Inferior parietal cortex (tissue), 1 donor: Measurements from ENCODE around the gene RET.

Source experiments
- DNase-seq: peaks from one replicate; pipeline ENCODE4 v3.0.0-alpha.2; 2016; ENCODE audit errors: extremely low spot score

The RET gene

DNA sequence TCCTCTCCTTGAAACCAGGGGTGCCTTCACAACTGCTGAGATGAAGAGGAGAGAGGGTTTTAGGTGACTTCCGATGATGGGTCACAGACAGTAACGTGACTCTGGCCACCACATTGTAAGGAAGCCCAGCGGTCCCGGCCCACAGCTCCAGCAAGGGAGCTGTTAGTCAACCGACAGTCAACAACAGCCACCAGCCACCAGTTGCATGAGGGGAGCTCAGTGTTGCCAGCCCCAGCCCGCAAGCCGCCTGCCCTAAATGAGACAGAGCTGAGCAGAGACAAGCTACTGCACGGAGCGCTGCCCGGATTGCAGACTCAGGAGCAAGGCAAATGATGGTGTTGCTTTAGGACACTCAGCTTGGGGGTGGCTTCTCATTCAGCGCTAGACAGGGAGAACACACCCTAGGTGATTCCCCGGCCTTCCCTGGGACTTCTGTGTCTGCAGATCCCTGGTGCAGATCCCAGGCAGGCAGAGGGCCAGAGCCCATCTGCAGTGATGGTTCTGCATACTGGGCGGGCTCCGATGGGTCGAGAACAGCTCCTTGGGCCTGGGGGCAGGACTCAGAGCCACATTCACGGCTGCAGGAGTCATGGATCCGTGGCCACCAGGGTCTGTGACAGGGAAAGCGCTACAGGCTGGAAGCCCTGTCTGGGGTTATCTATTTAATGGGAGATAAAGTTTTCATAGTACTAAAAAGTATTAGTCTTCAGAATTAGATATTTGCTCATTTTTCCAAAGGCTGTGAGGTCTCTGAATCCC lies 14.3 kb upstream of the RET start:
- DNase-seq: no peak

DNA sequence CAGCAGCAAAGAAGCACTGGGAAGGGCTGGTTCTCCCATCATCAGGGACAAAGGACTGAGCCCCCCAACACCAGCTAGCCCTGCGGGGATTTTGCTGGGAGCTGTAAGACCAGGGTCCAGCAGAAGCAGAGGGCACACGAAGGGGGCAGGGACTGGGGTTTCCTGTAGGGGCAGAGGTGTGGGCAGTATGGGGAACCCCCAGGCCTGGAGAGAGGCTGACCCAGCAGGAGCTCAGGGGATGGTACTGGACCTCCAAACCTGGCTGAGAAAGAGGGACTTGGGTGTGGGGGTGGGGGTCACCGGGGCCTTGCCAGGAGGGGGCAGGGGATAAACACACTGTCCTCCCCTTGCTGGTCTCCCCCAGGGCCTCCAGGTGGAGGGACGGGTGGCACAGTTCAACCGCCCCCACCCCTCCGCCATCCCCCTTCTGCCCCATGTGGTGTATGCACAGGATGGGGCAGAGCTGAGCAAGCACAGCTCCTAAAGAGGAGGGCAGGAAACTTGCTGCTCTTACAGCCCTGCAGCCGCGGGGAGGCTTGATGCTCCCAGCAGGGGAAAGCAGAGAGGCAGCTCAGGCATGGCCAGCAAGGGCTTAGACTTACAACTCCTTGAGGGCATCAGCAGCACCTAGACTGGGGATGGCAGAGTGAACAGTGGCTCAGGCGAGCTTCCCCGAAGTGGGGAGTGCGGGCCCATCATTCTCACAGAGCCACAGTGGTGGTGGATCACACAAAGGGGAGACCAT lies 12.4 kb upstream of the RET start:
- no peak for DNase-seq

DNA sequence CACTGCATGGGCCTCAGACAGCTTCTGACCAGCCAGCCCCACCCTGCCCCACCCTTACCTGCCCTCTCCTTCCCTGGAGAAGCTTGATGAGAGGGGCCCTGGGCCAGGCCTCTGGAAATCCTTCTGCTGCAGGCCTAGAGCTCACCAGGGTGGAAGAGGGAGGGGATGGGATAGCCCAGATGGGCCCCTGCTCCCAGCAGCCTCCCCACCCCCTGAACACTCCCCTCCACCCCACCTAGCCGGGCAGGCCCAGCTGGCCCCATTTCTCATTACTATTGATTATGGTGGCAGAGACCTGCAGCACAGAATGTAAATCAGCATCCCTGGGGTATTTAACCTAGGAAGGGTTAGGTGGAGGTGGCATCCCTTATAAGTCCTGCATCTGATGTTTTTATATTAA lies 11.6 kb upstream of the RET start:
- no peak for DNase-seq

DNA sequence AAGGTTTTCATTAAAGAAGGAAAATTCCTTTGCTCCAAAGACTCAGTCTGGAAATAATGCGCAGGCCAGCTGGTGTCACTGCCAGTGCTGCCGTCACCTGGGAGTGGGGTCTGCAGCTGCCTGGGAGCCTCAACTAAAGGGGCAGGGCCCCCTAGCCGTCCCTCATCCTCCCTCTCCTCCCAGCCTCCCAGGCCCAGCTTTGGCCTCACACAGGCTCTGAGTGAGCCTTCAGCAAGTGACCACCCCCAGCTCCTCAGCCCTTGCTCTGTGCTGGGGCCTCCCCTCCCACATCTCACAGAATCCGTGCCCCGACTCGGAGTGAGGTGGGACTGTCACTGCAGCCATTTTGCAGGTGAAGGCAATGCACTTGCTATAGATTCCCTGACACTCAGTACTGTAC lies 11.1 kb upstream of the RET start:
- no peak for DNase-seq

DNA sequence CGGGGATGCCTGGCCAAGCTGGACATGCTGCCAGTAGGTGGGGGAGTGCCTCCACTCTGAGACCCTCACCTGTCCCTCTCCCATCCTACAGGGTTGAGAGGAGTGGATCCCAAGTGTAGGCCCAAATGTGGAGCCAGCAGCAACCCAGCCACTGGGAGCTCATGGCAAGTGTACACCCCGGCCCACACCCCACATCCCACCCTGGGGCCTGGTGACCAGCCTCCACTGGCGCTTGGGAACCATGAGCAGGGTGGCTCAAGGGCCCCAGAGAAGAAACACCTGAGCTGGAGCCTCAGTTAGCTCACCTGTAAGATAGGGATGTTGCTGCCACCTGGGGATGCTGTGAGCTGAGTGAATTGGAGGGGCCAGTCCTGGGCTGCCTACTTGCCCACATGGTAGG lies 10.4 kb upstream of the RET start:
- DNase-seq: no peak

DNA sequence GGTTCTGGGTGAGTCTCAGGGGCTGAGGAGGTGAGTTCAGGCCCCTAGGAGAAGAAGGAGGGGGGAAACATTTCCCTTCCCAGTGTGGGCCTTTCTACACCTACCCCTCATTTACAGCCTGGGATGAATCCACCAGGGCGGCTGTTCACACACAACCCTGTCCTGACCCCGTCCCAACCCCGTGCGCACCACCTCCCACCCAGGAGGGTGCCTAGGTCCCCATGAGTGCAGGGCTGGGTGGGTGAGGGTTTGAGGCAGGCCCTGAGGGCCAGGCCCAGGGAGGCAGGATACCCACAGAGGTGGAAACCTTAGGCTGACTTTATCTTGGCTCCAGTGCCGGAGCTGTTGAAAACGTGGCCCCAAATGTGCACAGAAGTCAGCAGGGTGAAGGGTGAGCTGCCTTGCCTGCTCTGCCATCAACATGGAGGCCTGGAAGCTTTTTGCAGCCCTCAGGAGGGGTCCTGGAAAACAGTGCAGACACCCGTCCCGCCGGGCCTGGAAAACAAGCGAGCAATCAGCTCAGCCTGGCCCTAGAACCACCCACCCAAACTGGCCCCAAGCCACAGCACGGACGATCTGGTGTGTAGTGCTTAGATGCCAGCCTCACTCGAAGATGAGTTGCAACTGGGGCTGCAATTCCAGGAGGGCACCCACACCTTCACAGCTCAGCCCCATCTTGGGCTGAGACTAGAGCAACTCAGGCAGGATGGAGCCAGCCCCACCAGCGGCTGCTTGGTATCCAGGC lies 9.3 kb upstream of the RET start:
- no peak for DNase-seq

DNA sequence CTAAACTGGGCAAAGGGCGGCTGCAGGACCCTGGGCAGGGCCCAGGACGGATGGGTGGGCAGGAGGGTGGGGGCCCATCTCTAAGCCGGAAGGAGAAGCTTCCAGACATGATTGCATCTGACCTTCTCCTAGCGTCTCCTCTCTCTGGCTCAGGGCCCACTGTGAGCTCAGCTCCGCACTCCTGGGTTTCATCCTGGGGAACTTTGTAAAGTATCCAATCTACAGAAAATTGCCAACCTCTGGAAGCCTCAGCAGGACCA lies 8.8 kb upstream of the RET start:
- no peak for DNase-seq

DNA sequence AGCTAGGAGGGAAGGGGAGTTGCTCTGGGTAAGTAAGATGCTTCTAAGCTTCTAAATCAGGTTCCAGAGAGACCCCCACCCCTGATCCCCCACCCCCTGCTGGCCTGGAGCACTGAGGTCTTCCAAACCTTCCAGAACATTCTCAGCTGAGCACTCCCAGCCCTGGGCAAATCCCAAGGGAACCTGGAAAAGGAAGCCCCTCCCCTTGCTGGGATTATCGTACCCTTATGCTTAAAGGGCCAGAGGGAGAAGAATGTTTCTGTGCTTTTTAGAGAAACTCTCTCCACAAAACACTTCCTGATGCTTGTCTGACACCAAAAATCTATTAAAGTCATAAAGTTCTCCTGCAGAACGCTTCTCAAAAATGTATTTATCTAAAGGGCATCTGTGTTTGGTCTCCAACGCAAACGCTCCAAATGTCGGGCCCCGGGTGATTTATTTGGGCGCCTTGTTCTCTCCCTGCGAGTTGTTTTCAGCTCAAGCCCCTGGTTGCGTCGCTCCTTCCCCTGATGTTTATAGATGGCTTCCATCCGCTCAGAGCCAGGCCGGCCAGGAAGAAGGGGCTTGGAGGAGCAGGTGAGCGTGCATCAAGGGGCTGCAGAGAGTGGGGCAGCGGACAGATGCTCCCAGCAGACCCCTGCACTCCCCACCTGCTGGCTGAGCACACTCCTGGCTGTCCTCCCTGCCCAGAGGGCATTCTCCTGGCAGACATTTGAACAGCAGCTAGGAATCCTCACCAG lies 8.2 kb upstream of the RET start:
- no peak for DNase-seq

DNA sequence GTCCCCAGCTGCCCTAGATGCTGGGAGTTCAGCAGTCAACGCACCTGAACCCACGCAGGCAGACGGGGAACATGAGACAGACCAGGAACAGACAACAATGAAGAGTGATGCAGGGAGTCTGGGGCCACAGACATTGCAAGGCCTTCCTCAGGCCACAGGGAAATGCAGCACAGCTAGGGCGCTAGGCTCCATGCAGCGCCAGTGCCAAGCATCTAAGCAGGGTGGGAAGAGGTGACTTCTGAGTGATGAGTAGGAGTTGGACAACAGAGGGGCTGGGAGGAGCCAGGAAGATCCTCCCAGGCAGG lies 7.7 kb upstream of the RET start:
- no peak for DNase-seq

DNA sequence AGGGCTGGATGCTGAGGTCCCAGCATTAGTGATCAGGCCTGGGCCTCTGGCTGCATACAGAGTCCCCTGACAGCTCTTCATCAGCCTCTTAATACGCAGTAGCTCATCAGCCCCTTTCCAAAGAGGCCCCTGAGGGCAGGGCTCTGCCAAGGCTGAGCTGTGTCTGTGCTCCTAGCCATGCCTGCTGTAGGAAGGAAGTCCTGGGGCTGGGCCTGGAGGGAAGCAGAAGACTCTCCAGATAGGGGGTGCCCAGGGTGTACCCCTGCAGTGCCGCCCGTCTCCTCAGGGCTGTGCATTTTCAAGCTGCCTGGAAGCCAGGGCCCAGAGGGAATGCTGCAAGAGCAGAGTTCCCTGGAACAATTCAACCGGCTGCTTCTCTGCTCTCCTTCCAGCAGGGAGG lies 7.3 kb upstream of the RET start:
- no peak for DNase-seq

DNA sequence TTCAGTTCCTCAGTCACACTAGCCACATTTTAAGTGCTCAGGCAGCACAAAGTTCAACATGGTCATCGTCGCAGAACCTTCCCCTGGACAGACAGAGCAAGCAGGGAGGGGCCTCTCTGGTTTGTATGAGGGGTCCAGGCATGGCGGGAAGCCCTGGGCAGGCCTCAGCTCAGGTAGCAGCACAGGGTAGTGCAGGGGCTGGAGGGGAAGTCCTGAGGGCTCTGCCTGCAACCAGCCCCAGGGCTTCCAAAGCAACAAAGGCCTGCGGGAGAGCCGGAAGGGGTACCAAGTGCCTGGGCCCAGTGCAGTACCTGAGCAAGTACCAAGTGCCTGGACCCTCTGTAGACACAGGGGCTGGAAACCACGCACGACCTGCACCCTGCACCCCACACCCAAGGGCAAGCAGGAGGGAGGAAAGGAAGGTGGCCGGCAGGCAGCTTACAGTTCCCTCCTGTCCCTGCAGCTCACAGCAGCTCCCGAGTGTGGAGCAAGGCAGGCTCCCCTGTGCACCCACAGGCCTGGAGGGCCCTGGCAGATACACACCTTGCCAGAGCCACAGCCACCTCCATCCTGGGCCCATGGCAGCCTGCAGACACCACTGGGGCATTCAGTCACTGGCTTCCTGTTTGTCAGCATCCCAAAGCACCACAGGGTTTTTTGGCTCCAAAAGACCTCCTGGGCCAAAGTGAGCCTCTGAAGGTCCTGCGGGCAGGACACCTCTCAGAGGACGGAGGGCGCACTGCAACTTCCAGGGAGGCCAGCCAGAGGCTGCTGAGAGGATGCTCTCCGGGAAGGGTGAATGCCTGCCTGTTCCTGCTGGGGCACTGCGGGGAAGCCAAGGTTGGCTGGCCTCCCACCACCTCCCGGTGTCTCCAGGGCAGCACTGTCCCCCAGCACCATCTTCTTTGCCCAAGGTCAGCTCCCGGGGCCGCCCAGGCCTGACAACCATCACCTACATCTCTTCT lies 6.5 kb upstream of the RET start:
- no peak for DNase-seq

DNA sequence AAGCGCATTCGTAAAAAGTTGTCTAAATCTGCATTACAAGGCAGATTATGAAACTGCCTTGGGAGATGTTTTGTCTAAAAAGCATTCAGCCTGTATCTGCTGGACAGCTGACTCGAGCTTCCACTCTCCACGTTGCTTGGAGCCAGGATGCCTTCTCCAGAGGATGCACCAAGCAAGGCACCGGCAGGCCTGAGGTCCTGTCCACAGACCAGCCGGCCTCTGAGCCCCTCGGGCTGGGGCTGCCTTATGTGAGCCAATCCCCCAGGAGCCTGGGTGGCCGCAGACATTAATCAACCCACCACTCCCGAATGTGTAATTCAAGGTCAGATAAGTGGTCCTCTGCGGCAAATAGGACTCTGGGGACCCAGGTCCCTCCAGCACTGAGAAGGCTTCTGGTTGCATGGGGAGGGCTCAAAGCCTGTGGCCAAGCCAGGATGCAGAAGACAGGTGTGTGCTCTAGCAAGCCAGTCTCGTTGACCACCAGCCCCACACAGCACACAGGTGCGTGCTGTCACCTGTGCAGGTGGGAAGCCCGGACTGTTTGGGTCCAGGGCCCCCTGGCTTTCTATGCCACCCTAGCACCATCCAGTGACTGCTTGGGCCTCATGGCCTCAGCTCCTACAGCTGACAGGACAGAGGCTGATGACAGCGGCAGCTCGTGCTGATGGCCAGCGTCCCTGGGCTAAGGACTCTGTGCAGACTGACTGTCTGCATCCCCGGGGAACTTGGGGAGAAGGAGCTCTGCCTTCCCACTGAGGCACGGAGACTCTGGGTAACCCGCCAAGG lies 4.8 kb upstream of the RET start:
- no peak for DNase-seq

DNA sequence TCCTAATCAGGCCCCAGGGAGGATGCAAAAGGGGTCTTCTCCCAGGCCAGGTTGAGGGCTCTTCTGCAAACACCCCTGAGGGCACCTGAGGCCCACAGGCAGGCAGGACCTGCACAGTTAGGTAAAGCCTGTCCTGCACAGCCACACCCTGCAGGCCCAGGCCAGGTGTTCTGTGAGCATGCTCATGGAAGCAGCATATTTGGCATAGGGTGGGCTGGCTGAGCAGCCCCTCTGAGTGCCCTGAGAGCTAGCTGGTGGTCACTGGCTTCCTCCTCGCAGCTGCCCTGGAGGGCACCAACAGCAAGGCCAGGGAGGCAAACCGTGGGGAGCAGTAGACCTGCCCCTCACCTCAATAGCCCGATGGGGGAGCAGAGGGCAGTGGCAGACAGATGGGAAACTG lies 3.7 kb upstream of the RET start:
- no peak for DNase-seq

DNA sequence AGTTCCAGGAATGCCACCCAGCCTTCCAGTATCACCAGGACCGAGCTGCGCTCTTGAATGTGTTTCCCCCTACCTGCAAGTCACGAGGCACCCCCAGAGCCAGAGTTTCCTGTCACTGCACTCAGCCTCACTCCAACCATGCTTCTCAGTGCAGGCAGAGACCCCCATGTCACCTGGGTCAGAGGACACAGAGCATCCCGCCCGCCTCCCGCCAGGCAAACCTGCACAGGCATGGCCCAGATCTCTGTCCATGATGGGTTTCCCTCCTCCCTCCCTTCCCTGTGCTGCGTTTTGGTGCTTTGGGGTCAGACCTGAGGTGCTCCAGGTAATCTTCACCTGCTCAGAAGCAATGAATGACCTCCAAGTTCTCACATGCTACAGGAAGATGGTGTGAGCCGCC lies 3.1 kb upstream of the RET start:
- DNase-seq: no peak

DNA sequence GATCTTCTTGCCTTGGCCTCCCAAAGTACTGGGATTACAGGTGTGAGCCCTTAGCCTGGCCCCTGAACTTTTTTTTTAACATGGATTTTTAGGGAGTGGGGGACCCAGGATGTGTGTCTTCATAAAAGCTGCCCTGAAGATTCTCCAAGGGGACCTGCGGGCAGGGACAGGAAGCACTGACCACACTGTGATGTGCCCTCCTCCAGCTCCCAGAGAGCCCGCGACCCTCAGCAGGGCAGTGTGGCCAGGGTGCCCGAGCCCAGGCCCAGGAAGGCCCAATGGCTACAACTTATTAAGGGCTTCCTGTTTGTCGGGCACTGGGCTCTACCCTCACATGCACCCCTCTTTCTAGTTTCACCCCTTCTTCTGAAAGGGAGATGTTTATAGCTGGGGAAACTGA lies 2.5 kb upstream of the RET start:
- DNase-seq: no peak

DNA sequence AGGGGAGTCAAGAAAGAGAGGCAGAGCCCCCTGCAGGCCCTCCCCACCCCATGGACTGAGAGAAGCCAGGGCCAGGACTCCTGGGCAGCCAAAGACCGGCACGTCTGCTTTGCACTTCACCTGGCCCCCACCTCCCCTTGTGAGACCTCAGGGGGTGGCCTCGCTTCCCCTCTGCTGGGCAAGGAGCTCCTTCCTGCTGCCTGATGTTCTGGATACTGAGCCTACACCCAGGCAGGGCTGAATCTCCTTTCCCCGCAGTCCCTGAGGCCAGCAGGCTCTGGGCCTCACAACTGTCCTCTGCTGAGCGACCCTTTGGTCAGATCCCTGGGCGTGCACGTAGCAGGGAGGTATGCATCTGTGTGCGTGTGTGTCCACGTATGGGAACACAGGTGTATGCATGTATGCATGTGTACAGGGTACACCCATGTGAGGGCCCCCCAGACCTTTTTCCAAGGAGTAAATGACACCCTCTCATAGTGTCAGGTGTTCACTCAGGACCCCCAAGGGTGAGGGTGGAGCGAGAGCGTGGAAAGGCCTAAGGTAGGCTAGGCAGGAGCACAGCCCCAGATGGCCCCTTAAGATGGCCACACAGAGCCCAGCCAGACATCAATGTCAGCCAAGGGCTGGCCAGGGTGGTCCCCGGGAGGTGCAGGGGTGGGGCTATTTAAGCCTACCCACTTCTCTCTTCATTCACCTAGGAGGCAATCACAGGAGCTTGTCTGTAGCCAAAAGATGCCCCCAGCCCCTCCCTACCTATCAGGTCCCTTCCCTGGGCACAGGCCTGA lies 1.9 kb upstream of the RET start:
- DNase-seq: no peak

DNA sequence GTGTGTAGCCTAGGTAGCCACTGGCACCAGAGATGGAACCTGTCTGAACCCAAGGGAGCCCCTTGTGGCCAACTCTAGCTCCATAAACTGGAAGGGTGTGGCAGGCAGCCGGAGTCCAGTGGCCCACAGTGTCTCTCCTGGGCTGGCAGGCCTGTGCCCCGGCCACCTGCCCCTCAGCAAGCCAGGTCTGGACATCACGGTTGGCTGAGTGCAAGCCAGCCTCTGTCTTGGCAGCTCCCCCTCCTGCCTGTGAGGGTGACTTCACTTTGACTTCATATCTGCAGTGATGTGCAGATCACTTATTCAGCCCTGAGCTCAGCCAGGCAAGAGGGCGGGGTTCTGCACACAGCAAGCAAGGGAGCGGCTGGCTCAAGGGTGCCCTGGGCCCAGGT lies 1.3 kb upstream of the RET start:
- DNase-seq: no peak

DNA sequence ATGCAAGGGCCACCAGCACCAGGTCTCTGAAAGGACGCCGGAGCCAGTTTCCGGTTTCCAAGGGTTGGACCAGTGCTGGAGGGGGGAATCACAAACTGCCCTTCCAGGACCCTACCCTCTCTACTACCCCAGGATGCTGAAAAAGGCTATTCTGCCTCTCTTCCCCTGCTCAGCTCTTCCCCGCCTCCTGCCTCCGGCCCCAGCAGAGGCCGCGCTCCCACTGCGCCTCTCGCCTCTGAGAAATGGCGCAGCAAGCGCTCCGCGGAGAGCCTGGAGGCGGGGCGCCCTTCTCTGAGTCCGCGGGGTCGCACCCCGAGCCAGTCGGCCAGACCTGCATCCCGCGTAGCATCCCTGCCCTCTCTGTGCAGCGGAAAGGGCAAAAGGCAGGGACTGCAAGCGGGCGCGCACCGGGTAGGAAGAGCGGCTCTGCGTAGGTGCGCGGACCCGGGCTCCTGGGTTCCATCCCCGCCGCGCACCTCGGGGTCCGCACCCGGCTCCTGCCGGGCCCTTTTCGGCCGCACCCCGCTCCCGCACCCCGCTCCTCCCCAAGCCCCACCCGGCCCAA lies 476 bp upstream of the RET start:
- no peak for DNase-seq

DNA sequence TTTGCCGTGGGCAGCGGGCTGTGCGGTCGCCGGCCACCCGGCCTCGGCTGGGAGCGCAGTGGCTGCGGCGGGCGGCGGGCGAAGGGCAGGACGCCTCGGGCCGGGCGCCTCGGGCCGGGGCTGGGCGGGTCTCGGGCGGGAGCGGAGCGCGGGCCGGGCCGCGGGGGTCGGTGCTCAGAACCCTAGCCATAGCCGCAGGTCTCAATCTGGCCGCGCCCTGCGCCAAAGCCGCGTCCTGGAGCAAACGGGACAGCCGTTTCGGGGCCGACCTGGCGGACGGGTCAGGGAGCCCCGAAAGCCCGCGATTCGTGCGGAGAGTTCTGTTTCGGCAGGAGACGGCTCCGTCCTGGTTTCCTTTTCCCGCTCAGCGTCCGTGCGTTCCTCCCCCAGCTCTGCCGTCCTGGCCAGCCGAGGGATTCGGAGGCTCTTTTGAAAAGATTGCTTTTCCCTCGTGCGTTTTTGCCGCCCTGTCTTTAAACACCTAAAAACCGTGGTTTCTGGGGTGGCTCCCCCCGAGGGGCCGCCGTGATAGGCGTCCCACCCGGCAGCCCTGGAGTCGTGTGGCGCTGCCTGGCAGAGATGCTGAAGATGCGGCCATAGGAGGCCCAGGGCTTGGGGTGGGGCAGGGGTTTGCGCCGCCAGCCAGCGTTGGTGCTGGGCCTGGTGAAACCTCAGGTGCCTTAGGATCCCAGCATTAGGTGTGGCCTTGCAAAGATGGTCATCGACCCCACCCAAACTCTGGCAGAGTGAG lies 727 bp downstream of the RET start:
- no peak for DNase-seq
